LHCN-M2 (cell line): ENCODE measurements around the gene NPFFR2. TPM values are rescaled to one million over a fixed set of nuclear protein-coding genes. Genes with fewer than 3 reads are reported as not detected.
"Not testable (repeated sequence)": the region's sequence is repeated elsewhere in the genome, so short reads cannot be mapped to it uniquely, and the experiment has no call there.

Source experiments
- DNase-seq: peaks from one replicate; pipeline ENCODE4 v3.0.0-alpha.2; 2012; ENCODE audit warnings: low read depth
- polyA plus RNA-seq: library from polyadenylated mRNA; unstranded; fragments of >200 nt; gene quantifications from one replicate; pipeline ENCODE4 v1.2.1, GENCODE V29; 2012; ENCODE audit warnings: missing spikeins
- total RNA-seq: library from RNA; depleted of rRNA; stranded (reverse); fragments of >200 nt; gene quantifications from 2 replicates; pipeline ENCODE4 v1.2.3, GENCODE V29; 2014; rRNA removed

NPFFR2 gene
- not detected in 2 replicates for total RNA-seq
- polyA plus RNA-seq: not detected

GRCh38 chr4:72031868-72032608, at the start of gene NPFFR2:
Gene NPFFR2, plus strand, starts transcription at chr4:72032000. Its CDS starts 96,592 bp downstream, at chr4:72128592.
- DNase-seq: no peak

DNA sequence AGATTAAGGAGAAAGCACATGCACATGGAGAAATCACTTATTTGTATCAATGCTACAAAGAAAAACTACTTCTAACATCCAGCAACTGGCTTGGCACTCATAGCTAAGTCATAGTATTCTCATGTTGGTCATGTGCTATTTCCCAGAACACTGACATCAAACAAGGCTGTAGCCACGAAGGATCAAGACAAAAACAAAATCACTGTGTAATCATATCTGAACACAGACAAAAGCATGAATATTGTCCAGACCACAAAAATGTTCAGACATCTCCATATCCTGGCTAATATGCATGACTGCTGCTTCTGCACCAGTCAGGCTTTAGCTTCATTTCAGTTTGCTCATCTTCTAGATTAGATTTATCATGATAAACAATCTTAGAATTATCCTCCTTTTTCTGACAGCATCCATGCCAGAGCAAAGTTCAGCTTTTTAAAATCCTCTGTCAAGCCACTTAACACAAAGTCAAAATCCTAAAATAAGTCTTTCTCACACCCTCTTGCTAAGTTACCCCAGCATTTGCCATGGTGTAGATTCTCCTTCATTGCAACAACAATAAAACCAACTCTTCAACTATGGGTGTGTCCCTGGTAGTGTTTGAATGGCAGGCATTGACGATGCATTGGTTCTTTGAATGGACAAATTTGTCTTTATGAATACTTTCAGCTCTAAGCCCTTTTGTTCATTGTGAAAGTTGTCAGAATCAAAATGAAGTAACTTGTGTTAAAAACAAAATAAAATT, 39.1 kb upstream of the NPFFR2 start:
- DNase-seq: peak; percentile 14

GRCh38 chr4:71994559-71994958, 37.2 kb upstream of the NPFFR2 start:
- no peak for DNase-seq

GRCh38 chr4:71995297-71995696, 36.5 kb upstream of the NPFFR2 start:
- DNase-seq: no peak

GRCh38 chr4:72006586-72006985, 25.2 kb upstream of the NPFFR2 start:
- peak; percentile 41 for DNase-seq

DNA sequence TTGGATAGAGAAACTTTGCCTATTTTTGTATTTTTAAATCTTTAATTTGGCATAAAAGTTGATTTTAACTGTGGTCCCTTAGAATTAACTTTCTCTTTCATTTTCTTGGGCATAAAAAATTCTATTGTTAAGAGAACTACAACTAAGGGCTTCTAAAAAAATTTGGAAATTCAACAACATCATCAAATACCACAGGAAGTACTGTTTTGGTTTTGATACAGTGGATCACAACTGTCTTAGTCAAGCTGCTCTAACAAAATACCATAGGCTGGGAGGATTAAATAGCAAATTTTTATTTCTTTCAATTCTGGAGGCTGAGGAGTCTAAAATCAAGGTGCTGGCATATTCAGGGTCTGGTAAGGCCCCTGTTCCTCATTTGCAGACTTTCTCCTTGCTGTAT, 19.9 kb upstream of the NPFFR2 start:
- no peak for DNase-seq

GRCh38 chr4:72016011-72016410, 15.8 kb upstream of the NPFFR2 start:
- no peak for DNase-seq

DNA sequence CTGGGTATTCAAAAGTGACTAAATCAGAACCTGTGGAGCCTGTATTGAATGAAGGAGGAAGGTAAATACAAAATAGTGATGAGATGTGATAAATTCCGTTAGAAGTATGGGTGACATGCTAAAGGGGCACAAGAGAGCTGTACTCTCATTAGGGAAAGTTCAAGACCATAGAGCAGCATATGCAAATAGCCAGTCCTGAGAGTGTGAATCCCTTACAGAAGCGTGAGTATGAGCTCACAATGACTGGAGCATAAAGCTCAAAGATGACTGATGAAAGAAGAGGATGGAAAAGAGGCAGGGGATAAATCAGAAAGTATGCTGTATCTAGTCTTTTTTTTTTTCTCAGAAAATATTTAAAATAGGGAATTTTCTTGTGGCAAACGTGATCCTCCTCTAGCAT, 12.1 kb upstream of the NPFFR2 start:
- no peak for DNase-seq

GRCh38 chr4:72022553-72022952, 9.2 kb upstream of the NPFFR2 start:
- DNase-seq: no peak

- DNase-seq: no peak
Observed at GRCh38 chr4:72055566-72055965, 23.8 kb downstream of the NPFFR2 start.

GRCh38 chr4:72063726-72064125, 31.9 kb downstream of the NPFFR2 start:
- no peak for DNase-seq

DNA sequence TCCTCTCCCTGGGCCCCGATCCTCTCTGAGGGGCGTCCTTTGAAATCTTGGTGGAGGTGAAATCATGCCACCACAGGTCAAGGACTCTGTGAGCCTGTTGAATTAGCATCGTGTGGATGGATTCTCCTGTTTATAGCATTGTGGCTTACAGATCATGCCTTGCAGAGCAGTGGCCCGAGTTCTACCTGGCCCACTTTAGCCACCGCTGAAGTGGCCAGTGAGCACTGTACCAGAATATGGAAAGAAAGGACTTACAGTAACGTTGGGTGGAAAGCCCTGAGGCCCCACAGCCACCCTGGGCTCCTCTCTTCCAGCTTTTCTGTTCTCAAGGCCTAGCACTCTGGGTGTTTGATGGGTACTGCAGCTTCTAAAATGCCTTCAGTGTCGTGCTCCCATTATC, 35.3 kb downstream of the NPFFR2 start:
- DNase-seq: no peak

GRCh38 chr4:72073816-72074215, 42.0 kb downstream of the NPFFR2 start:
- no peak for DNase-seq

DNA sequence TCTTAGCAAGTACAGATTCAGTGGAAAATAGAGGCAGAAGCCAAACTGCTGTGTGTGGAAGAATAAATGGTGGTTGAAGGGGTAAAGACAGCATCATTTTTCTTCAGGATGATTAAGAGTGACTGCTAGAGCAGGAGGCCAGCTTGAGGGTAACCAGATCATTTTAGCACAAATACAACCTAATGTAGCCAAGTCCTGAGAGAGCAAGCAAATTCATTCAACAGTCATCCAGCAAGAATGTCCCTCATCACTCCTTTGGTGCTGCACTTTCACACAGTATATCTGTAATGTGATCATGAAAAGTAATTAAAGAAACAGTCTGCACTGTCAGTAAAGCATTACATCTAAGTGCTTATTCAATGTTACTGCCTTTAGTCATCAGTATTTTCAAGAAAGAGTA, 44.8 kb downstream of the NPFFR2 start:
- DNase-seq: peak; percentile 1

DNA sequence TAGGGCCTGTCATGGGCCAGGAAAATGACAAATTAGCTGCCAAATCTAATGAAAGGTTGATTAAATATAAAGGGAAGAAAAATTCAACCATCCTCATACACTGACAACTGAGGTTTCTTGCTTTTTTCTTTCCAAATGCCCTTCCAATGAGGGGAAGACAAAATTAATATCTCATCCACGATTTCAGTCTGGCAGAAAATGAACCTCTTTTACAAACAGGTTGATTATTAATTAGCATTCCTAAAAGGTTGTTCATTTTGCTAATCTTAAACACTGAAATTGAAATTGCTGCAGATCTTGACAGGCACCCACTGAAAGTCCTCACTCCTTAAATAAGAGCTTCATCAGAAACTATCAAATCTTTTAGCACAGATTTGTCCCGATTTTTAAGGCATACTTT, 45.5 kb downstream of the NPFFR2 start:
- no peak for DNase-seq

DNA sequence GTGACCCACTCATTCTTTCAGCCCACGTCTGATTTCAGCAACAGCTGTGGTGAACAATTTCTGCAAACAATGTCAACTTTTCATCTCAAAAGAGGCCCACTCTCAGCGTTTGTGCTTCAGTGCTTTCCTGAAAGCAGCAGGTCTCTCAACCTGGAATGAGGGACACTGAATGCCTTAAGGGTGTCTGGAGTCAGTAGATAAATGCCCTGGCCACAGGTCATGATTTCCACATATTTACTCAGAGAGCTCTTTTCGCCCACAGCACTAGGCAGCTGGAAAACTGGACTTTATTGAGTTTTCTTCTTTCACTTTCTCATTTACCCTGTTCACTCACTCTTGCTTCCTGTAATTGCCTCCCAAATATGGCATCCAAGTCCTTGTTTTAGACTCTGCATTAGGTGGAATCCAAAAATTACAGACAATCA, 52.8 kb downstream of the NPFFR2 start:
- peak; percentile 1 for DNase-seq

- DNase-seq: not testable (repeated sequence)
Observed at GRCh38 chr4:72090606-72091005, 58.8 kb downstream of the NPFFR2 start.

DNA sequence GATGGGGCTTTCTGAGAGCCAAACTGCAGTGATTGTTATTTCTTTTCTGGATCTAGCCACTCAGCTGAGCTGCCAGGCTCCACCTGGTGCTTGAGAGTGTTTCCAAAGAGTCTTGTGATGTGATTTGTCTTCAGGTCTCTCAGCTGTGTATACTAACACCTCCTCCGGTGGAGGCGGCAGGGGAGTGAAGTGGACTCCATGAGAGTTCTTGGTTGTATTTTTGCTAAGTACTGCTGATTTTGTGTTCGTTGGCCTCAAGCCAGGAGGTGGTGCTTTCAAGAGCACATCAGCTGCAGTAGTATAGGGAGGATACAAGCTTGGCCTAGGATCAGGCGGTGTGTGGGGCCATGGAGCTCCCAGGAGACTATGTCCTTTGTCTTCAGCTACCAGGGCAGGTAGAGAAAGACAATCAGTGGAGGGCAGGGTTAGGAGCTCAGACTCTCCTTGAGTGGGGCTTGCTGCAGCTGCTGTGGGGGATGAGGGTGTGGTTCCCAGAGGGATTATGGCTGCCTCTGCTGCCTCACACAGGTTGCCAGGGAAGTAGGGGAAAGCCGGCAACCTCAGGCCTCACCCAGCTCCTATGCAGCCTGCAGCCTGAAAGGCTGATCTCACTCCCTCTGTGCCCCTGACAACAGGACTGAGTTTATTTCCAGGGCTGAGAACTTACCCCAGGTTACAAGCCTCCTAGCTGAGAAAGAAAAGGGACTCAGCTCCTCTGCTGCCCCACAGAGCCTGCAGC, 62.4 kb downstream of the NPFFR2 start:
- DNase-seq: no peak

GRCh38 chr4:72107456-72107855, 75.7 kb downstream of the NPFFR2 start:
- DNase-seq: no peak

DNA sequence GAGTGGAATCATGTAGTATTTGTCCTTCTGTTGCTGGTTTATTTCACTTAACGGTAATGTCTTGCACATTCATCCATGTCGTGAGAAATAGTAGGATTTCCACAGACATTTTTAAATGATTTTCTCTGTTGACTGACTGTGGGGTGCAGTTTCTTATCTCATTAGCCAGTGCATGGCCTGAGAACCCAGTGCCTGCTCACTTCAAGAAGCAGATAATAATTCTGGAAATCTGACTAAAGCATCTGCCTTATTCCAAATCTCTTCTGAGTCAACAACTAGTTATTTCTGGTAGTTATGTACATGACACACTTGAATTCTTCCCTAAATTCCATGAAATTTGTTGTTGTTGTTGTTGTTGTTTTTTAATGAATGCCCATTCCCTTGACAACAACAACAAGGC, 77.6 kb downstream of the NPFFR2 start:
- no peak for DNase-seq

GRCh38 chr4:72109959-72110497, 78.2 kb downstream of the NPFFR2 start:
- no peak for DNase-seq

DNA sequence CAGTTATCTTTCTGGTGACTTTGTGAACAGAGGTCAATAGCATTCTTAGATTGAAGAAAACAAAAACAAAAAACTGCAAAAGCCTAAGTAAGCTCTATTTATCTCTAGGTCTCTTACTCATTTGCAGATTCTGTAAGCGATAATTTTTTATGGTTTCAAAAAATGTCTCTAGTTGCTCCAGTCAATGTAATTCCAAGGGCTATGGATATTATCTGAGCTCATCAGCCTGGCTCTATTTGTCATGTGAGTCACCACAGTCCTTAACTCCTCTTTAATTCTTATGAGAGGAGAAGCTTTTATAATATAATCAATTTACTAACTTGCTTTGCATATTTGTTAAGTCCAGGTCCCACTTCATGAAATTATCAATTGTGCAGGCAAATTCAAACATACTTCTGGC, 79.1 kb downstream of the NPFFR2 start:
- no peak for DNase-seq
